Naive B cell (primary cell): ENCODE data around the gene C15orf62. TPM values are rescaled to one million over a fixed set of nuclear protein-coding genes. Genes with fewer than 3 reads are reported as not detected.
A peak's percentile ranks its signal among the peaks of the same experiment; 100 is the strongest.

Experiments
- ATAC-seq, 2 donors: fragments of 150-1000 bp; cut with Tn5 transposase; 2 replicates each; pipeline ENCODE4 v1.10.0; 2021; ENCODE audit warnings: low read depth in 2 of 2, mild to moderate bottlenecking in 2 of 2, moderate library complexity in 2 of 2
- DNase-seq: peaks from one replicate; pipeline ENCODE4 v3.0.0; 2022
- H3K27ac Mint-ChIP-seq, 6 donors: one replicate each; pipeline ENCODE4 v1.8.0; 2020 to 2022; ENCODE audit warnings: mild to moderate bottlenecking in 6 of 6, mixed read lengths in 6 of 6, moderate library complexity in 5 of 6, inconsistent platforms in 2 of 6
- H3K27me3 Mint-ChIP-seq, 3 donors: one replicate each; pipeline ENCODE4 v1.8.0; 2021 to 2022; ENCODE audit warnings: mixed read lengths in 3 of 3, mild to moderate bottlenecking in 1 of 3
- H3K36me3 Mint-ChIP-seq, 2 donors: one replicate each; pipeline ENCODE4 v1.8.0; 2020 to 2022; ENCODE audit warnings: mixed read lengths in 2 of 2, inconsistent platforms in 1 of 2, mild to moderate bottlenecking in 1 of 2
- H3K4me1 Mint-ChIP-seq, 3 donors: one replicate each; pipeline ENCODE4 v1.8.0; 2020 to 2022; ENCODE audit warnings: mixed read lengths in 3 of 3, inconsistent platforms in 1 of 3, mild to moderate bottlenecking in 1 of 3, moderate library complexity in 1 of 3
- H3K4me3 Mint-ChIP-seq, 8 donors: one replicate each; pipeline ENCODE4 v1.8.0; 2020 to 2022; ENCODE audit warnings: mild to moderate bottlenecking in 8 of 8, mixed read lengths in 8 of 8, moderate library complexity in 8 of 8, inconsistent platforms in 2 of 8
- H3K9me3 Mint-ChIP-seq, 7 donors: one replicate each; pipeline ENCODE4 v1.8.0; 2020 to 2022; ENCODE audit warnings: mixed read lengths in 7 of 7, mild to moderate bottlenecking in 5 of 7, inconsistent platforms in 2 of 7, moderate library complexity in 1 of 7
- polyA plus RNA-seq, 6 donors: library from polyadenylated mRNA; unstranded; fragments of 300-500 nt; fragmentation: Illumina TruSeq; gene quantifications; one replicate each; pipeline ENCODE4 v1.2.3, GENCODE V29; 2021; ENCODE audit warnings: low read depth in 6 of 6

C15orf62 gene
- polyA plus RNA-seq, 6 donors from 2014 or later = 0.20 to 1.1 (median 0.49) TPM; not detected in 2

DNA sequence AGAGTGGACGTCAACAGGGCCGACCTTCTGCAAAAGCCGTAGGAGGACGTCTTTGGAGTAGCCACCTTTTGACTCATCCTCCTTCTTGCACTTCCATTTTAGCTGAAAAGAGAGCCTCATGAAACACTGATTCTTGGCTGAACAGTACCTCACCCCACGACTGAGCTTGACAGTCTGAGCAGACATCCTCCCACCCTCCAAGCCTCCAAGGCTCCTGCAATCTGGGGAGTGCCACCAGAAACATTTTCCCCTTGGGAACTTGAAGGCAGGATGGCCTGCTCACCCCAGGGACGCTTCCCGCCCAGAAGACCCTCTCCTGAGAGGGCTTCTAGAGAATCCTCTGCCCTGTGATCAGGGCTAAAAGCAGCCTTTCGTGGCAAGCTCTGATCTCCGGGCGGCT lies 5.2 kb downstream of the C15orf62 start:
- Mint-ChIP-seq H3K4me1 (peaks cover 29 to 34% (median 29%) of the 10 kb centered on the region in 3 donors), H3K4me3 (no peak overlapping the region), H3K9me3 (no peaks in the 10 kb centered on the region), H3K27ac (no peak overlapping the region), H3K27me3 (no peaks in the 10 kb centered on the region), H3K36me3 (peaks cover 10 to 28% of the 10 kb centered on the region in 2 donors)
- ATAC-seq = no peak
- DNase-seq = no peak

DNA sequence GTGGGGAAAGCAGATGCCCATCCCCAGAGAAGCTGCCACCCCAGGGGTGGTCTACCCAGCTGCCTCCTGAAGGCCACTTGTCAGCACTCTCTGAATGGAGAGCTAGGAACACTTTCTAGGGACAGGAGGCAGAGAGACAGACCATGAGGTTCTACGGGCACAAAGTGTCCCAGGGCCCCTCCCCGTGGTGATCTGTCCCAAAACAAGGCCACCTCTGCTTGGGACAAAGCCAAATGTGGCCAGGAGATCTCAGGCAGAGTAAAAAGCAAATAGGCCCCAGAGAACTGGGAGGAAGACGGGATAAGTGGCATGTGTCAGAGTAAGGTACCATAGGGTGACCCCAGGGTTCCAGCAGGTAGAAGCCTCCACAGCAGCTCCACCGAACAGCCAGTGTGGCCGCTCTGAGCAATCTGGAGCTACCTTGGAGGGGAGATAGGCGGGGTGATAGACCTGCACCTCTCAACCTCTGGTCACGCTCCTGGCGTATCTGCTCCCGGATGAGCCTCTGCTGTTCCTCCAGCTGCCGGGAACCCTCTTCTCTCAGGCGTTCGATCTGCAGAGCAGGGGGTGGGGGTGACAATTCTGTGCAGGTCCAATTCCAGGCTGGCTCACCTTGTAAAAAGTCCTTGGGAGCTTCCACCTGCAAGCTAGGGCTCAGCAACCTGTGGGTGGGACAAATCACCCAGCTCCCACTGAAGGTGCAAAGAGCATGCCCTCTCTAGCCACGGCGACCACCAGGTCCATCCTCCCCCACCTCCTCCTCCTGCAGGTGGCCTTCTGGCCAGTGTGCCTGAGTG lies 6.2 kb downstream of the C15orf62 start:
- Mint-ChIP-seq H3K4me1 (peaks cover 20 to 24% (median 22%) of the 10 kb centered on the region in 3 donors), H3K27ac (no peak overlapping the region), H3K36me3 (peaks cover 10 to 28% of the 10 kb centered on the region in 2 donors), H3K9me3 (no peaks in the 10 kb centered on the region), H3K27me3 (no peaks in the 10 kb centered on the region), H3K4me3 (no peak overlapping the region)
- ATAC-seq (no peak), DNase-seq (no peak)

DNA sequence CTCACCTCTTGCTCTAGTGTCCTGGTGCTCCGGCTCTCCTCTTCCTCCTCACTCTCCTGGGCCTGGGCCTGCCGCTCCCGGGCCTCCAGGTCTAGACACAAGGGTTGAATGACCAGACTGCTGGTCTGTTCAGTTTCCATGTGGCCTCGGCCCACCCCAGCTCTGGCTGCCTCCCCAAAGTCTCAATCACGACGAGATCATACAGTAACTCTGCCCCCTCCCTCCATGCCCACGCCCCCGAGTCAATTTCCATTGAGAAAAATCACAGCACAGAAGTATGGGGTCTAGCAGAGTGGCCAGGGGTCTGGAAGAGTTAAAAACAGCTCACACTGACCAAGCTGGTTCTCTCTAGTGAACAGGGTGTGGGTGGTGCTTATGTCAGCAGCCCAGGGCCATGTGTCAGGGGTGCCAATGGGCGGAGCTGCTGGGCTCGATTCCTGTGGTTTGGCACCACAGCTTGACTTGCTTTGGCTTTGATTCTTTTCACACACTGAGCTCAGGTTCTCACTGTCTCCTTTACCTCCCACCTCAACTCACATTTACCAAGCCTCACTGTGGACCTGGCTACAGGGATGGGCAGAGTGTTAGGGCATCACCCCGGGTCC lies 6.9 kb downstream of the C15orf62 start:
- no peak overlapping the region for H3K4me3 Mint-ChIP-seq
- H3K36me3 Mint-ChIP-seq = peaks cover 10 to 28% of the 10 kb centered on the region in 2 donors
- no peak for ATAC-seq

DNA sequence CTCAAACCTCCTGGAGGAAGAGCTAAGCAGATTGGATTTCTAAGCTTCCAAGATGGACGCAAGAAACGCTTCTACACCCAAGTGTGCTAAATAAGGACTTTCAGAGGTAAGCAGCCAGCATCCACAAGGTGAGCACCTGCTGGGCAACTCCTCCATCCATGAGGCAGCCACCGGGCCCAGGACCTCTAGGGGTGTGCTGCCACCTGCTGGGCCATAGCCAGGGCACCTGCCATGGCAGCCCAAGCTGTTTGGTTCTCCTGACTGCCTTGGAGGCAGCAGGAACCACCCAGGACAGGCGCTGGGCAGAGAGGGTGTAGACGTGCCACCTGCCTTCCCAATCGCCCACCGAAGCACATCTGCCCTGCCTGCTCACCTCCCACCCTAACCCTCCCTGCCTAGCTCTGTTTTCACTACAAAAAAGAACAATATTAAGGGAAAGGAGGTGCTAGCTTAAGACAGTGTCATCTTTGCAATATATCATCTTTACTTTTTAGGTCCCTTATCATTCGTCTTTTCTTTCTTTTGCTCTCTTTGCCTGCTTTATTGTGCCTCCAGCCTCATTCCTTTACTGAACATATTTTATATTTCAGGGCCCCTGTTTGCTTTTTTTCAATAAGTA lies 12.9 kb downstream of the C15orf62 start:
- Mint-ChIP-seq H3K4me3 (peak overlapping the region in 1 of 8 donors; percentile 69), H3K4me1 (peaks cover 11 to 22% (median 20%) of the 10 kb centered on the region in 3 donors), H3K9me3 (no peaks in the 10 kb centered on the region), H3K27ac (peak overlapping the region in 2 of 6 donors; percentile 19 to 76), H3K36me3 (peaks cover 0 to 6% of the 10 kb centered on the region in 2 donors), H3K27me3 (no peaks in the 10 kb centered on the region)
- peak; percentile 99 to 100 for ATAC-seq
- DNase-seq = peak; percentile 76

More for the DNA sequence above, 6.9 kb downstream of the C15orf62 start:
- Mint-ChIP-seq H3K4me1 (peaks cover 13 to 17% (median 15%) of the 10 kb centered on the region in 3 donors), H3K27me3 (no peaks in the 10 kb centered on the region), H3K9me3 (no peaks in the 10 kb centered on the region), H3K27ac (peak overlapping the region in 1 of 6 donors; percentile 50)
- no peak for DNase-seq

DNA sequence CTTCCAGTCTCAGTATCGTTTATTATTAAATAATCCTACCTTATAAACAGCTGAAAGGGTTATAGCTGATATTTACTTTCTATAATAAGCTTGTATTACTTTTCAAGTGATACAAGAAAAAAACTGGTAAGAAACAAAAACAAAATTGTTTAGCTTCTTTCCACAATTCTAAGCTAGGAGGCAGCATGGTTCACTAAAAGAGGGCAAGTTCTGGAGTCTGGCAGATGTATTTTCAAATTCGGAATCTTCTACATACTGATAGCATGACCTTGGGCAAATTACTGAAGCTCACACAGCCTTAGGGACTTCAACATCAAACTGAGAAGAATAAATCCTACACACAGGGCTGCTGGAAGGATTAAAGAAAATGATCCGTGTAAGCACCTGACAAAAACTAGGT lies 15.4 kb downstream of the C15orf62 start:
- ATAC-seq = no peak
- H3K4me1 Mint-ChIP-seq = peaks cover 14 to 34% (median 31%) of the 10 kb centered on the region in 3 donors
- H3K4me3 Mint-ChIP-seq = no peak overlapping the region
- H3K27ac Mint-ChIP-seq = peak overlapping the region in 2 of 6 donors; percentile 69 to 70
- H3K9me3 Mint-ChIP-seq = no peaks in the 10 kb centered on the region
- no peaks in the 10 kb centered on the region for H3K27me3 Mint-ChIP-seq
- DNase-seq = no peak
- no peaks in the 10 kb centered on the region for H3K36me3 Mint-ChIP-seq

DNA sequence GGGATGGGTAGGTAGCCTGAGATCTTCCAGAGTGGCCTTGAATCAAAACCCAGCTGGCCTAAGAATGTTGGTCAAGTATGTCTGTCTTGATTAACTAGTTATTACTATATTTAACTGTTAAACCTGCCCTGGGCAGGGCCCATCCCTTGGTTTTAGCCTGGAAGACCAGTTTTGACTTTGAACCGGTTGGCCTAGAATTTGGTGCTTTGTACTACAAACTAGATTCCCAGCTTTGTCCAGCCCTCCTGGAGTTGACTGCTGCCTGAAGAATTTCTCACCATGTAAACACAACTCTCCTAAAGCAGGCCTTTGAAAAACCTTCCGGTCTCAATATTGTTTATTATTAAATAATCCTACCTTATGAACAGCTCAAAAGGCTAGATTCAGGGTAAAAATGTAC lies 16.0 kb downstream of the C15orf62 start:
- Mint-ChIP-seq H3K9me3 (no peaks in the 10 kb centered on the region), H3K36me3 (no peaks in the 10 kb centered on the region), H3K27me3 (no peaks in the 10 kb centered on the region), H3K27ac (peak overlapping the region in 3 of 6 donors; percentile 26 to 69 (median 59)), H3K4me1 (peaks cover 14 to 34% (median 31%) of the 10 kb centered on the region in 3 donors), H3K4me3 (no peak overlapping the region)
- DNase-seq (no peak), ATAC-seq (no peak)

DNA sequence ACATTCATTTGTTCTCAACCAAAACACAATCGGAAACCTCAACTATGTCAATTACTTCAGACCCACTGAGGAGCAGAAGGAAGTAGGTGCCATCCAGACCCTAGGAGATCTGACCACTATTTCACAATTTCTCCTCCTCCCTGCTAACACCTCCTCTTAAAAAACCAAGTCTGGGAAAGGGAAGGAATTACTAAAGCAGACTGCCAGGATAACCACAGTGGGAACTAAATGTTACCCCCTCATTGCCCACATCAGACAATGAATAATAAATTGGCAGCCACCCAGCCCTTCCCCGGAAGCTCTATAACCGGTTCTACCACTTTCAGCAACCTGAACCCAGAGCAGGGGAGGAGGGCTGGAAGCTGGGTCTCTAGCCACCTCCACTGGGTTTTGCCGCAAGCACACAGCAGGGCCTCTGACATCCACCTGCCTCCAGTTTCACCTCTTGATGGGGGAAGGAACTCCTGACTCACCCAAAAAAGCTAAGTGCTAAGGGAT lies 17.6 kb downstream of the C15orf62 start:
- Mint-ChIP-seq H3K27ac (peak overlapping the region in 5 of 6 donors; percentile 70 to 85 (median 76)), H3K27me3 (no peaks in the 10 kb centered on the region), H3K4me3 (peak overlapping the region in 1 of 8 donors; percentile 29), H3K36me3 (no peaks in the 10 kb centered on the region), H3K4me1 (peaks cover 14 to 33% (median 31%) of the 10 kb centered on the region in 3 donors), H3K9me3 (no peaks in the 10 kb centered on the region)
- ATAC-seq (no peak), DNase-seq (no peak)

DNA sequence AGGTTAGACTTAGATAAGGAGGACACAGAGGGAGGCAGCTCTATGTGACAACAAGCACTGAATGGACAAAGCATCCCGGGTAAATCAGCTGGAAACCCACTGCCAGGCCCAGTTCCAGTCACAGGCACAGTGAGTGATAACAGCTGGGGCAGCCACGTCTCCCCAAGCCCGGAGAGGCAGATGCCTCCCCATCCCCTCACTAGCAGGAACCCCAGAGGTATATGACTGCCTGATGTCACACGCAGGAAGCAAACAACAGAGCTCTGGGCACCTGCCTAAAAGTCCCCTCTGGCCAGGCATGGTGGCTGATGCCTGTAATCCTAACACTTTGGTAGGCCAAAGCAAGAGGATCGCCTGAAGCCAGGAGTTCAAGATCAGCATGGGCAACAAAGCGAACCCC lies 18.2 kb downstream of the C15orf62 start:
- no peak overlapping the region for H3K4me3 Mint-ChIP-seq
- peaks cover 12 to 30% (median 29%) of the 10 kb centered on the region in 3 donors for H3K4me1 Mint-ChIP-seq

DNA sequence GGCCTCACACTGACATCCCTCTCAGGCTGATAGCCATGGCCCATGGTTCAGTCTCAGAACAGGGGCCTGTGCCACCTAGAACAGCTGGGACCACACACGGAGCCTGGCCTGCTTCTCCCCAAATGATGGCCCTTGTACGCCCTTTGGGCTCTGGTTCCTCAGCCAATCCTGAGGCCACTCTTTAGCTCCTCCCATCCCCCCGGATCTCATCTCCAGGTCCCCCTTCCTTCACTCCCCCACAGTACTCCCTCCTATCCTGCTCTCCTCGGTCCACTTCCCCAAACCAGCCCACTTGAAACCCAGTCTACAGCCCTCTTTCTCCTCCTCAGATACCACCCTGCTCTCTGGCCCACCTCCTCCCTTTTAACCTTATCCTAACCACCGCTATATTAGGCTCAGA lies 19.3 kb downstream of the C15orf62 start:
- peaks cover 16 to 36% (median 35%) of the 10 kb centered on the region in 3 donors for H3K4me1 Mint-ChIP-seq
- H3K27ac Mint-ChIP-seq = peak overlapping the region in 2 of 6 donors; percentile 37 to 76
- no peaks in the 10 kb centered on the region for H3K9me3 Mint-ChIP-seq
- DNase-seq (no peak), ATAC-seq (no peak)
- peak overlapping the region in 1 of 8 donors; percentile 52 for H3K4me3 Mint-ChIP-seq
- H3K36me3 Mint-ChIP-seq = peaks cover 0 to 4% of the 10 kb centered on the region in 2 donors
- no peaks in the 10 kb centered on the region for H3K27me3 Mint-ChIP-seq

More for the DNA sequence above, 18.2 kb downstream of the C15orf62 start:
- H3K27me3 Mint-ChIP-seq = no peaks in the 10 kb centered on the region
- H3K36me3 Mint-ChIP-seq = peaks cover 0 to under 1% of the 10 kb centered on the region in 2 donors
- H3K9me3 Mint-ChIP-seq = no peaks in the 10 kb centered on the region
- peak overlapping the region in 1 of 6 donors; percentile 70 for H3K27ac Mint-ChIP-seq
- ATAC-seq (no peak), DNase-seq (no peak)

DNA sequence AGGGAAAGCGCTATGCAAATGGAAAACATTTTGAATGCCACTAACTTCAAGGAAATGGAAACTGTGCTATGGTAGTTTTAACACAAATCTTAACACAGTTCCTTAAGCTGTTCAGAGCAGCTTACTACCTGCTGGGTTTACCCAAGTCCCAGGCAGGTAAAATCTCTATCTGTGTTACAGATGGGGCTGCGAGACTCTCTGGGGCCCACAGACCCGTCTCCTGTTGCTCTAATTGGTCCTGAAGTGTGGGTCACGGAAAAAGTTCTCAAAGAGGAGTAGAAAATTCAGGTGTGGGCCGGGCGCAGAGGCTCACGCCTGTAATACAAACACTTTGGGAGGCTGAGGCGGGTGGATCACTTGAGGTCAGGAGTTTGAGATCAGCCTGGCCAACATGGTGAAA lies 20.2 kb downstream of the C15orf62 start:
- Mint-ChIP-seq H3K27ac (no peak overlapping the region), H3K9me3 (no peaks in the 10 kb centered on the region), H3K4me1 (peaks cover 16 to 37% (median 36%) of the 10 kb centered on the region in 3 donors), H3K4me3 (no peak overlapping the region), H3K27me3 (no peaks in the 10 kb centered on the region), H3K36me3 (peaks cover 0 to 4% of the 10 kb centered on the region in 2 donors)
- no peak for ATAC-seq
- DNase-seq = no peak

DNA sequence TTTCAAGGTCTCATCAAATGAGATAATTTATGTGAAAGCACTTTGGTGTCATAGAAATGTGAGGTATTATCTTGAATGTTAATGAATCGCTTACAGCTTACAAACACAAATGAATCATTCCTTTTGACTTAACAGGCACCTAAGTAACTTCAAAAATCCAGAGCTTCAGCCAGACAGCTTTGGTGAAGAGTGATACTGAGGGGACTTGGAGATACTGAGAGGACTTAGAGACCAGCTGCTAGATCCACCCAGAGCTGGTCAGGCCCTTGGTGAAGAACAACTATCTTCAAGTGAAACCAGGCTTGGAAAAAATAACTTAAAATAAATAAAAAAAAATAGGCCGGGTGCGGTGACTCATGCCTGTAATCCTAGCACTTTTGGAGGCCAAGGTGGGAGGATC lies 20.9 kb downstream of the C15orf62 start:
- Mint-ChIP-seq H3K36me3 (peaks cover 0 to 4% of the 10 kb centered on the region in 2 donors), H3K27ac (no peak overlapping the region)

DNA sequence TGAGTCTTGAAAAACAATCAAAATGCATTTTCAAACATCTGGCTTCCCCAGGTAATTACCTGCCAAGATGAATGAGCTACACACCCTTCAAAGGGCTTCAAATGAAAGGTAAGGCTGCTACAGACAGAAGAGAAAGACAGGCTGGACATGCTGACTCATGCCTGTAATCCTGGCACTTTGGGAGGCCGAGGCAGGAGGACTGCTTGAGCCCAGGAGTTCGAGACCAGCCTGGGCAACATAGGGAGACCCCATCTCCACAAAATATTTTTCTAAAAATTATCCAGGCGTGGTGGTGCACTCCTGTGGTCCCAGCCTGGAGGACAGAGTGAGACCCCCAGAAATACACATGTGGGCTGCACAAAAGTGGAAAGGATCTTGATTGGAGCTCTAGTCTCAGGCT lies 22.6 kb downstream of the C15orf62 start:
- H3K27me3 Mint-ChIP-seq = no peaks in the 10 kb centered on the region
- ATAC-seq (no peak), DNase-seq (no peak)
- peak overlapping the region in 1 of 6 donors; percentile 32 for H3K27ac Mint-ChIP-seq
- H3K9me3 Mint-ChIP-seq = no peaks in the 10 kb centered on the region
- H3K4me3 Mint-ChIP-seq = no peak overlapping the region
- peaks cover 0 to 4% of the 10 kb centered on the region in 2 donors for H3K36me3 Mint-ChIP-seq
- H3K4me1 Mint-ChIP-seq = peaks cover 22 to 31% (median 27%) of the 10 kb centered on the region in 3 donors

More for the DNA sequence above, 20.9 kb downstream of the C15orf62 start:
- DNase-seq (no peak), ATAC-seq (no peak)
- no peaks in the 10 kb centered on the region for H3K9me3 Mint-ChIP-seq
- H3K4me3 Mint-ChIP-seq = no peak overlapping the region
- H3K4me1 Mint-ChIP-seq = peaks cover 20 to 40% (median 36%) of the 10 kb centered on the region in 3 donors
- no peaks in the 10 kb centered on the region for H3K27me3 Mint-ChIP-seq
